Gastrocnemius medialis (tissue), 4 donors: ENCODE data around the gene ANO9. TPM values are rescaled to one million over a fixed set of nuclear protein-coding genes. Genes with fewer than 3 reads are reported as not detected.

Source experiments
- ATAC-seq, 2 donors: fragments of 150-250 bp; one replicate each; pipeline ENCODE4 v1.9.1; 2016
- DNase-seq, 2 donors: peaks; one replicate each; pipeline ENCODE4 v3.0.0-alpha.2; 2019
- H3K27ac ChIP-seq, 4 donors: fragments of 200-600 bp; sonication (generic); 1 replicate in 1 of 4; 2 replicates in 3 of 4; pipeline ENCODE4 v1.5.1; 2016 to 2018; ENCODE audit warnings: mild to moderate bottlenecking in 2 of 4, moderate library complexity in 1 of 4
- H3K27me3 ChIP-seq, 3 donors: fragments of 200-600 bp; sonication (generic) in 2 of 3; 1 replicate in 1 of 3; 2 replicates in 2 of 3; pipeline versions ENCODE4 v1.5.1 to v1.6.0; 2016 to 2019; ENCODE audit warnings: mild to moderate bottlenecking in 1 of 3, moderate library complexity in 1 of 3
- H3K36me3 ChIP-seq, 2 donors: fragments of 200-600 bp; sonication (generic) in 1 of 2; one replicate each; pipeline ENCODE4 v1.5.1; 2017 to 2018
- H3K4me1 ChIP-seq, 2 donors: fragments of 200-600 bp; sonication (generic) in 1 of 2; one replicate each; pipeline ENCODE4 v1.5.1; 2016 to 2017; ENCODE audit warnings: mild to moderate bottlenecking in 2 of 2
- H3K4me3 ChIP-seq, 4 donors: fragments of 200-600 bp; sonication (generic) in 3 of 4; 1 replicate in 1 of 4; 2 replicates in 3 of 4; pipeline ENCODE4 v1.5.1; 2016 to 2019; ENCODE audit warnings: mild to moderate bottlenecking in 2 of 4
- H3K9me3 ChIP-seq, 3 donors: fragments of 200-600 bp; sonication (generic) in 2 of 3; 1 replicate in 1 of 3; 2 replicates in 2 of 3; pipeline ENCODE4 v1.5.1; 2016 to 2019
- CTCF ChIP-seq, 5 experiments: fragments of 450-650 bp in 3 of 5; fragments of 200-600 bp in 2 of 5; sonication (generic) in 2 of 5; IDR thresholded peaks in 4 of 5; conservative IDR thresholded peaks in 1 of 5; 1 replicate in 4 of 5; 2 replicates in 1 of 5; pipeline ENCODE4 v1.5.1; 2016 to 2019; ENCODE audit warnings: antibody characterized with exemption in 5 of 5, mild to moderate bottlenecking in 3 of 5, moderate library complexity in 3 of 5
- POLR2A ChIP-seq, 2 donors: fragments of 450-650 bp; IDR thresholded peaks; one replicate each; pipeline ENCODE4 v1.6.1; 2017; ENCODE audit warnings: antibody characterized with exemption in 2 of 2, mild to moderate bottlenecking in 2 of 2, moderate library complexity in 2 of 2
- in situ Hi-C, 4 donors: fragments of 200-750 bp; cut with MboI; loops; one replicate each; pipeline versions ENCODE4 v1.15.0 to v1.8.0; 2017; ENCODE audit warnings: low sequenced_read_pairs in 4 of 4
- intact Hi-C: fragments of 100-400 bp; cut with DNase I; formaldehyde crosslinking; loops from one replicate; pipeline ENCODE4 v1.15.1; 2023; ENCODE audit warnings: low total_unique reads
- total RNA-seq, 4 donors: library from RNA; depleted of rRNA; stranded (reverse); fragments of >200 nt; gene quantifications; one replicate each; pipeline versions ENCODE4 v1.1.0 to v1.2.3, GENCODE V29; 2016

Gene ANO9
- total RNA-seq, 4 donors from 2014 or later, result 0.23 to 0.41 TPM; not detected in 2

GRCh38 chr11:422249-422656 lies 19.6 kb downstream of the ANO9 start:
- Histone ChIP-seq H3K9me3 (no peaks in the 10 kb centered on the region), H3K36me3 (no peaks in the 10 kb centered on the region), H3K27me3 (peaks cover 38 to 62% (median 49%) of the 10 kb centered on the region in 3 donors), H3K4me3 (no peak overlapping the region), H3K27ac (no peak overlapping the region), H3K4me1 (no peaks in the 10 kb centered on the region)
- TF ChIP-seq CTCF (IDR thresholded peaks at IDR 0.05 in 4 of 5, conservative IDR thresholded peaks at IDR 0.05 in 1 of 5) (no peak), POLR2A (IDR thresholded peaks at IDR 0.05) (no peak)
- no peak for ATAC-seq
- in situ Hi-C loops, result no loop called here
- DNase-seq, result no peak
- intact Hi-C loops, result loop anchor here (2.0 kb wide), 1 partner anchor 41 kb away; no protein-coding TSS in a partner anchor

- H3K9me3 ChIP-seq, result no peaks in the 10 kb centered on the region
- TF ChIP-seq POLR2A (IDR thresholded peaks at IDR 0.05), result no peak
- TF ChIP-seq CTCF (IDR thresholded peaks at IDR 0.05 in 4 of 5, conservative IDR thresholded peaks at IDR 0.05 in 1 of 5), result no peak
- DNase-seq (no peak), ATAC-seq (no peak)
- in situ Hi-C loops (no loop called here), intact Hi-C loops (no loop called here)
- peaks cover 45 to 60% (median 57%) of the 10 kb centered on the region in 3 donors for H3K27me3 ChIP-seq
- no peaks in the 10 kb centered on the region for H3K4me1 ChIP-seq
- H3K36me3 ChIP-seq, result no peaks in the 10 kb centered on the region
- no peak overlapping the region for H3K4me3 ChIP-seq
- no peak overlapping the region for H3K27ac ChIP-seq
Measured at GRCh38 chr11:420911-421321, 20.9 kb downstream of the ANO9 start.

GRCh38 chr11:420054-420910 lies 21.5 kb downstream of the ANO9 start:
- Histone ChIP-seq H3K36me3 (no peaks in the 10 kb centered on the region), H3K27ac (no peak overlapping the region), H3K4me3 (no peak overlapping the region), H3K4me1 (no peaks in the 10 kb centered on the region), H3K9me3 (no peaks in the 10 kb centered on the region), H3K27me3 (peaks cover 51 to 67% (median 55%) of the 10 kb centered on the region in 3 donors)
- intact Hi-C loops (no loop called here), in situ Hi-C loops (no loop called here)
- ATAC-seq, result no peak
- no peak for DNase-seq
- TF ChIP-seq CTCF (IDR thresholded peaks at IDR 0.05 in 4 of 5, conservative IDR thresholded peaks at IDR 0.05 in 1 of 5) (no peak), POLR2A (IDR thresholded peaks at IDR 0.05) (no peak)

- no peak for TF ChIP-seq POLR2A (IDR thresholded peaks at IDR 0.05)
- no peak for TF ChIP-seq CTCF (IDR thresholded peaks at IDR 0.05 in 4 of 5, conservative IDR thresholded peaks at IDR 0.05 in 1 of 5)
- in situ Hi-C loops (no loop called here), intact Hi-C loops (no loop called here)
- Histone ChIP-seq H3K4me3 (no peak overlapping the region), H3K4me1 (no peaks in the 10 kb centered on the region), H3K27ac (no peak overlapping the region), H3K27me3 (peaks cover 48 to 65% (median 52%) of the 10 kb centered on the region in 3 donors), H3K9me3 (no peaks in the 10 kb centered on the region), H3K36me3 (no peaks in the 10 kb centered on the region)
- no peak for DNase-seq
- ATAC-seq, result no peak
Measured at GRCh38 chr11:419248-420005, 22.4 kb downstream of the ANO9 start.
